HFFc6 (cell line): Measurements from ENCODE around the gene ASB6. TPM values are rescaled to one million over a fixed set of nuclear protein-coding genes. Genes with fewer than 3 reads are reported as not detected.

Experiments used
- DNase-seq: peaks from one replicate; pipeline ENCODE4 v3.0.0-alpha.2; 2018
- H3K27ac Mint-ChIP-seq: 2 replicates; pipeline ENCODE4 v1.8.0; 2020; ENCODE audit warnings: mild to moderate bottlenecking, mixed read lengths
- H3K27me3 Mint-ChIP-seq: 2 replicates; pipeline ENCODE4 v1.8.0; 2021; ENCODE audit warnings: mild to moderate bottlenecking, moderate library complexity, mixed read lengths; ENCODE audit not compliant: insufficient read depth
- H3K36me3 Mint-ChIP-seq: 2 replicates; pipeline ENCODE4 v1.8.0; 2021; ENCODE audit warnings: low read depth, mixed read lengths
- H3K4me1 Mint-ChIP-seq: 2 replicates; pipeline ENCODE4 v1.8.0; 2020; ENCODE audit warnings: low read depth, mixed read lengths
- H3K4me3 Mint-ChIP-seq: 2 replicates; pipeline ENCODE4 v1.8.0; 2020; ENCODE audit warnings: mild to moderate bottlenecking, moderate library complexity, mixed read lengths
- H3K9me3 Mint-ChIP-seq: 2 replicates; pipeline ENCODE4 v1.8.0; 2020; ENCODE audit warnings: mild to moderate bottlenecking, mixed read lengths
- CTCF ChIP-seq: fragments of 200-600 bp; sonication (generic); IDR thresholded peaks from 2 replicates; pipeline ENCODE4 v1.5.0; 2021; ENCODE audit warnings: antibody characterized with exemption, mild to moderate bottlenecking
- total RNA-seq, 6 experiments: library from RNA; stranded (reverse); fragmentation: NEBNext Ultra II Directional; extraction: Animal tissue kit (Norgen Biotek cat#: 25700); gene quantifications; 2 replicates in 1 of 6; 3 replicates in 5 of 6; pipeline ENCODE4 v1.2.3, GENCODE V29; 2021

ASB6 gene
- total RNA-seq, 6 experiments from 2014 or later = 28.9 to 33.1 (median 30.6) TPM

- Mint-ChIP-seq H3K36me3 (peaks cover 31% of the 10 kb centered on the region), H3K27ac (peak overlapping the region; percentile 29; the same call in 1 of the 2 replicates), H3K9me3 (no peaks in the 10 kb centered on the region), H3K4me1 (peaks cover 38% of the 10 kb centered on the region), H3K4me3 (no peak overlapping the region), H3K27me3 (peaks cover 6% of the 10 kb centered on the region)
- TF ChIP-seq CTCF = no peak
- no peak for DNase-seq
Measured at GRCh38 chr9:129635099-129636065, 6.6 kb downstream of the ASB6 start.

DNA sequence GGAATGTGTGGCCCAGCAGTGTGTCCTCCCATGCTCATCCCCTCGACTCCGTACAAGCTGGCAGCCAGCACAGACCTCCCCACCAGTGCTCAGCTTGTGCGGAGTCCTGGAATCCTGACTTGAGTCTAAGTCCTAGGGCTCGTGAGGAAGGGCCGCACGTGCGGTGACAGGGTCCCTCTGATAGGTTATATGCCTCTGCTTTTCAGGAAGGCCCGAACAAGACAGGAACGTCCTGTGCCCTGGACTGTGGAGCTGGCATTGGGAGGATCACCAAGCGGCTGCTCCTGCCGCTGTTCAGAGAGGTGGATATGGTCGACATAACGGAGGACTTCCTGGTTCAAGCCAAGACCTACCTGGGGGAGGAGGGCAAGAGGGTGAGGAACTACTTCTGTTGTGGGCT lies 8.1 kb downstream of the ASB6 start:
- Mint-ChIP-seq H3K9me3 (no peaks in the 10 kb centered on the region), H3K27me3 (peaks cover 6% of the 10 kb centered on the region), H3K4me3 (no peak overlapping the region), H3K4me1 (peaks cover 43% of the 10 kb centered on the region), H3K27ac (no peak overlapping the region), H3K36me3 (peaks cover 31% of the 10 kb centered on the region)
- TF ChIP-seq CTCF = no peak
- no peak for DNase-seq

GRCh38 chr9:129633207-129633606 lies 8.7 kb downstream of the ASB6 start:
- no peaks in the 10 kb centered on the region for H3K9me3 Mint-ChIP-seq
- no peak overlapping the region for H3K4me3 Mint-ChIP-seq
- DNase-seq = no peak
- peaks cover 49% of the 10 kb centered on the region for H3K4me1 Mint-ChIP-seq
- H3K36me3 Mint-ChIP-seq = peaks cover 28% of the 10 kb centered on the region
- H3K27ac Mint-ChIP-seq = no peak overlapping the region; the same call in none of the 2 replicates
- H3K27me3 Mint-ChIP-seq = peaks cover 6% of the 10 kb centered on the region
- TF ChIP-seq CTCF = no peak

DNA sequence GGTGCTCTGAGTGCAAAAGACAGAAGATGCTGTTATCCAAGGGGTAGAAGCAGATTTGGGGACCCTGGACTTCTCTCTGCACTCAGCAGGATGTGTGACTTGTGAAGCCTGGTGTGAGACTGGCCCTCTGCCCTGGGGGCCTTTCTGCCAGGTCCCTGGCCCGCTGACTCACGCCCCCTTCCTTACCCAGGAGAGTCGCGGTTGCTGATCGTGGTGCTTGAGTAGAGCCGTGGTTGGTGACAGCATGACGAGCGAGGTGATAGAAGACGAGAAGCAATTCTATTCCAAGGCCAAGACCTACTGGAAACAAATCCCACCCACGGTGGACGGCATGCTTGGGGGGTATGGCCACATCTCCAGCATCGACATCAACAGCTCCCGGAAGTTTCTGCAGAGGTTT lies 9.5 kb downstream of the ASB6 start:
- Mint-ChIP-seq H3K4me3 (peak overlapping the region; percentile 74; the same call in 1 of the 2 replicates), H3K36me3 (peaks cover 25% of the 10 kb centered on the region), H3K27ac (peak overlapping the region; percentile 84), H3K9me3 (no peaks in the 10 kb centered on the region), H3K27me3 (no peaks in the 10 kb centered on the region; the same call in 1 of the 2 replicates), H3K4me1 (peaks cover 57% of the 10 kb centered on the region)
- no peak for DNase-seq
- TF ChIP-seq CTCF = no peak

DNA sequence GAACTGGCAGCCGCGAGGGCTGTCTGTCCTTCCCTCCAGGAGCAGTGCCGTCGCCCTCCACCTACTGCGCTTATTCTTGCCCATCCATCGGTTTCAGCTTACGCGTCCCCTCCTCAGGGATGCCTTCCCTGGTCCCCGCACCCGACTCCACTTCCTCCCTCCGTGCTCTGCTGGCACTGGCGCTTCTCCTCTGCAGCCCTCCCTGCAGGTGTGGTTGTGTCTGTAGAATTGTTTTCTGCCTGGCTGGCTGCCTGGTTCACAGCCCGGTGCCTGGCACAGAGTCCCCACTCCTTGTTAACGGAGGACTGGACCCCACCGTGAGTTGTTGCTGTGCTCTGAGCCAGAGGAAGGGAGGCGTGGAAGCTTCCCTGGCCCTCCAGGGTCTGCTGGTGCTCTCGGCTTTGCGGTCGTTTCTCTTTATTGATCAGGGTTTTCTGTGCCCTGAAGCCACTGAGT lies 10.2 kb downstream of the ASB6 start:
- H3K4me1 Mint-ChIP-seq = peaks cover 64% of the 10 kb centered on the region
- H3K9me3 Mint-ChIP-seq = no peaks in the 10 kb centered on the region
- peak overlapping the region; percentile 84 for H3K27ac Mint-ChIP-seq
- DNase-seq = no peak
- no peak for TF ChIP-seq CTCF
- H3K27me3 Mint-ChIP-seq = no peaks in the 10 kb centered on the region; the same call in 1 of the 2 replicates
- peaks cover 25% of the 10 kb centered on the region for H3K36me3 Mint-ChIP-seq
- peak overlapping the region; percentile 74 for H3K4me3 Mint-ChIP-seq
